IMR-90 (cell line): ENCODE measurements around the gene TTBK2. TPM values are rescaled to one million over a fixed set of nuclear protein-coding genes. Genes with fewer than 3 reads are reported as not detected.

ENCODE experiments used
- ATAC-seq: fragments of 200-7000 bp; cut with Tn5 transposase; 2 replicates; pipeline ENCODE4 v1.9.1; 2020; ENCODE audit warnings: low read depth, mild to moderate bottlenecking, moderate library complexity
- BruUV-seq: library from RNA; stranded (reverse); fragments of 400-500 nt; replicated peaks from 2 replicates; lab custom pipeline; 2021; lab: Mats Ljungman, UMichigan
- CTCF ChIA-PET: fragments of 300-600 bp; formaldehyde crosslinking; extraction: SDS; loops from one replicate; lab custom pipeline; 2021; ENCODE audit warnings: antibody characterized with exemption; lab: Yijun Ruan, JAX
- POLR2A ChIA-PET: fragments of 300-600 bp; sonication (Branson Sonifier 250); formaldehyde crosslinking; loops from one replicate; lab custom pipeline; 2022; ENCODE audit warnings: antibody characterized with exemption; ENCODE audit not compliant: unreplicated experiment; lab: Charles Lee
- DNase-seq: peaks from one replicate; pipeline ENCODE4 v3.0.0; 2013
- H2AFZ ChIP-seq: replicated peaks from 2 replicates; pipeline ENCODE3; 2013; ENCODE audit warnings: low read length, mild to moderate bottlenecking; ENCODE audit not compliant: poor library complexity
- H2AK5ac ChIP-seq: 2 replicates; pipeline ENCODE4 v1.6.1; 2013; ENCODE audit warnings: low read depth, low read length, inconsistent platforms
- H2AK9ac ChIP-seq: replicated peaks from 2 replicates; pipeline ENCODE3; 2013; ENCODE audit warnings: mild to moderate bottlenecking, low read depth, low read length, moderate library complexity; ENCODE audit not compliant: poor library complexity
- H2BK120ac ChIP-seq: 2 replicates; pipeline ENCODE4 v1.6.1; 2013; ENCODE audit warnings: low read depth, low read length, inconsistent platforms
- H2BK15ac ChIP-seq: 3 replicates; pipeline ENCODE4 v1.6.1; 2013; ENCODE audit warnings: low read depth, low read length, inconsistent platforms
- H2BK20ac ChIP-seq: 2 replicates; pipeline ENCODE4 v1.6.1; 2013; ENCODE audit warnings: low read depth, mild to moderate bottlenecking, inconsistent platforms, low read length, moderate library complexity
- H2BK5ac ChIP-seq: 2 replicates; pipeline ENCODE4 v1.6.1; 2013; ENCODE audit warnings: mild to moderate bottlenecking, low read depth, low read length, inconsistent platforms; ENCODE audit not compliant: poor library complexity, severe bottlenecking
- H3K14ac ChIP-seq: replicated peaks from 2 replicates; pipeline ENCODE4 v1.6.1; 2013; ENCODE audit warnings: low read depth, low read length, inconsistent platforms
- H3K18ac ChIP-seq: 2 replicates; pipeline ENCODE4 v1.6.1; 2013; ENCODE audit warnings: low read depth, low read length, control low read depth
- H3K23ac ChIP-seq: 2 replicates; pipeline ENCODE4 v1.6.1; 2013; ENCODE audit warnings: low read depth, low read length, inconsistent platforms
- H3K27ac ChIP-seq: 2 replicates; pipeline ENCODE4 v1.5.1; 2013; ENCODE audit warnings: mild to moderate bottlenecking, control low read depth, low read length; ENCODE audit not compliant: insufficient read depth
- H3K27me3 ChIP-seq: 2 replicates; pipeline ENCODE4 v1.6.1; 2013; ENCODE audit warnings: low read length; ENCODE audit not compliant: control insufficient read depth, insufficient read depth
- H3K36me3 ChIP-seq: 2 replicates; pipeline ENCODE4 v1.6.1; 2013; ENCODE audit warnings: low read length, mixed read lengths; ENCODE audit not compliant: control insufficient read depth, insufficient read depth
- H3K4ac ChIP-seq: 2 replicates; pipeline ENCODE4 v1.6.1; 2013; ENCODE audit warnings: low read depth, low read length, inconsistent platforms
- H3K4me1 ChIP-seq: 2 replicates; pipeline ENCODE4 v1.6.1; 2013; ENCODE audit warnings: low read length, mixed read lengths; ENCODE audit not compliant: control insufficient read depth, insufficient read depth
- H3K4me2 ChIP-seq: 2 replicates; pipeline ENCODE4 v1.6.1; 2013; ENCODE audit warnings: low read depth, mild to moderate bottlenecking, control low read depth, low read length, moderate library complexity
- H3K4me3 ChIP-seq: 2 replicates; pipeline ENCODE4 v1.5.1; 2013; ENCODE audit warnings: low read depth, mild to moderate bottlenecking, control low read depth, low read length, moderate library complexity; ENCODE audit not compliant: insufficient read depth
- H3K56ac ChIP-seq: 2 replicates; pipeline ENCODE4 v1.6.1; 2013; ENCODE audit warnings: low read length, inconsistent platforms; ENCODE audit not compliant: insufficient read depth; ENCODE audit errors: extremely low read depth
- H3K79me1 ChIP-seq, 2 experiments: 2 replicates each; pipeline ENCODE4 v1.6.1; 2013; ENCODE audit warnings: low read length in 2 of 2, inconsistent platforms in 1 of 2, low read depth in 1 of 2
- H3K9ac ChIP-seq: 2 replicates; pipeline ENCODE4 v1.6.1; 2013; ENCODE audit warnings: low read depth, low read length, control low read depth
- H3K9me1 ChIP-seq: 2 replicates; pipeline ENCODE4 v1.6.1; 2013; ENCODE audit warnings: low read length, inconsistent platforms; ENCODE audit not compliant: insufficient read depth
- H3K9me3 ChIP-seq: 2 replicates; pipeline ENCODE4 v1.6.1; 2013; ENCODE audit warnings: low read length; ENCODE audit not compliant: control insufficient read depth, insufficient read depth
- H4K20me1 ChIP-seq: 2 replicates; pipeline ENCODE4 v1.6.1; 2013; ENCODE audit warnings: low read length, inconsistent platforms; ENCODE audit not compliant: insufficient read depth
- H4K5ac ChIP-seq: 2 replicates; pipeline ENCODE4 v1.6.1; 2013; ENCODE audit warnings: mild to moderate bottlenecking, low read depth, low read length, control low read depth
- H4K8ac ChIP-seq, 2 experiments: 2 replicates each; pipeline ENCODE4 v1.6.1; 2013; ENCODE audit warnings: low read depth in 2 of 2, low read length in 2 of 2, control low read depth in 1 of 2, inconsistent platforms in 1 of 2
- H4K91ac ChIP-seq: 2 replicates; pipeline ENCODE4 v1.6.1; 2013; ENCODE audit warnings: low read depth, low read length, inconsistent platforms; ENCODE audit not compliant: insufficient read depth
- CEBPB ChIP-seq: IDR thresholded peaks from 2 replicates; pipeline ENCODE4 v1.6.1; 2012; ENCODE audit warnings: low read depth, low read length, improper control_type of control experiment
- CHD1 ChIP-seq: IDR thresholded peaks from 2 replicates; pipeline ENCODE4 v1.6.1; 2012; ENCODE audit warnings: low read depth, low read length, improper control_type of control experiment
- FOS ChIP-seq: fragments of 150-350 bp; IDR thresholded peaks from 2 replicates; pipeline ENCODE4 v1.6.1; 2016; ENCODE audit warnings: low read depth, low read length
- MAFK ChIP-seq: IDR thresholded peaks from 2 replicates; pipeline ENCODE4 v1.6.1; 2012; ENCODE audit warnings: low read depth, low read length, improper control_type of control experiment
- MAZ ChIP-seq: IDR thresholded peaks from 2 replicates; pipeline ENCODE4 v1.6.1; 2012; ENCODE audit warnings: low read depth, mild to moderate bottlenecking, low read length, improper control_type of control experiment, moderate library complexity, borderline replicate concordance
- MXI1 ChIP-seq: IDR thresholded peaks from 2 replicates; pipeline ENCODE4 v1.6.1; 2012; ENCODE audit warnings: low read depth, mild to moderate bottlenecking, low read length, moderate library complexity, borderline replicate concordance
- NFE2L2 ChIP-seq: fragments of 150-350 bp; IDR thresholded peaks from 2 replicates; pipeline ENCODE4 v1.6.1; 2016; ENCODE audit warnings: low read depth, mild to moderate bottlenecking, low read length
- POLR2A ChIP-seq: IDR thresholded peaks from 2 replicates; pipeline ENCODE4 v1.6.1; 2012; ENCODE audit warnings: mild to moderate bottlenecking, low read depth, low read length
- RAD21 ChIP-seq: IDR thresholded peaks from 2 replicates; pipeline ENCODE4 v1.6.1; 2012; ENCODE audit warnings: low read length, improper control_type of control experiment
- RCOR1 ChIP-seq: IDR thresholded peaks from 2 replicates; pipeline ENCODE4 v1.6.1; 2012; ENCODE audit warnings: mild to moderate bottlenecking, low read length, improper control_type of control experiment; ENCODE audit not compliant: insufficient replicate concordance
- WGBS, 2 experiments: methylation state at CpG; one replicate each; pipeline versions ENCODE4 v1.1.5 to v1.1.7; 2013; ENCODE audit warnings: missing lambda C conversion rate in 2 of 2; ENCODE audit not compliant: insufficient read length in 1 of 2; ENCODE audit errors: extremely low coverage in 2 of 2; 5-methylcytosine and 5-hydroxymethylcytosine counted together
- dilution Hi-C: fragments of 300-500 bp; cut with HindIII; formaldehyde crosslinking; loops from one replicate; pipeline ENCODE4 v1.14.3; 2018; ENCODE audit warnings: low sequenced_read_pairs; ENCODE audit not compliant: unreplicated experiment
- in situ Hi-C: fragments of 300-500 bp; cut with MboI; formaldehyde crosslinking; loops from 3 replicates; pipeline ENCODE4 v1.14.3; 2019; ENCODE audit warnings: low sequenced_read_pairs, inconsistent platforms, mixed read lengths
- intact Hi-C: fragments of 100-400 bp; cut with micrococcal nuclease; formaldehyde crosslinking; loops from 2 replicates; pipeline ENCODE4 v1.10.0; 2022
- polyA plus RNA-seq, 3 experiments: library from polyadenylated mRNA; depleted of rRNA; stranded (reverse); fragments of >200 nt; gene quantifications; 2 replicates each; pipeline ENCODE4 v1.2.3, GENCODE V29; 2012; ENCODE audit warnings: low replicate concordance in 1 of 3
- total RNA-seq: library from RNA; depleted of rRNA; stranded (reverse); fragments of >200 nt; gene quantifications from 2 replicates; pipeline ENCODE4 v1.2.3, GENCODE V29; 2012
- TF ChIP-seq, protein P1 (sequence below): conservative IDR thresholded peaks from 2 replicates; pipeline ENCODE4 v1.5.1; 2012; ENCODE audit warnings: mild to moderate bottlenecking, low read depth, low read length, improper control_type of control experiment
- TF ChIP-seq, protein P2 (sequence below): fragments of 150-350 bp; IDR thresholded peaks from 2 replicates; pipeline ENCODE4 v1.6.1; 2016; ENCODE audit warnings: low read depth, mild to moderate bottlenecking, low read length, moderate library complexity, borderline replicate concordance

The TTBK2 gene
- total and polyA plus RNA-seq, 2 of the 4 experiments (the other 2 are of a cell fraction), result 2.4 to 3.2 TPM

DNA sequence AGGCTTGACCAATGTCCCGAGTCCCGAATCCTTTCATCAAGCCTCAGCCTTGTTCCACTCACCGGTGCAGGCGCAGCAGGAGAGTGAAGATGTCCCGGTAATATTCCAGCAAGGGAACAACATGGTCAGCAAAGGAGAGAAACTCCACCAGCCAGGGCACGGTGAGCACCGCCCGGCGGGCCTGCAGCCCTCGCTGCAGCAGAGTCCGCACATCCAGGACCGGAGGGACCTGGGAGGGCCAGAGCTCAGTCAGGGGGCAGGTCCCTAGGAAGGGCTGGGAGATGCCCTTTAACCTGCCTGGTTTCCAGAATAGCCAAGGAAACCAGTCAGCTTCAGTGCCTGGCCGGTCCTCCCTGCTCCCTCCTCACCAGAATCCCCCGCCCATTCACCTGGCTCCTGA, 190.0 kb downstream of the TTBK2 start:
- H3K27me3 ChIP-seq, result no peaks in the 10 kb centered on the region
- no TSS peak for BruUV-seq
- no peak overlapping the region for H4K5ac ChIP-seq
- no peak for ATAC-seq
- in situ Hi-C loops (no loop called here), dilution Hi-C loops (no loop called here), intact Hi-C loops (no loop called here)
- no peak overlapping the region for H2BK15ac ChIP-seq
- WGBS, 2 experiments, result 93% methylated on average over 12 of the region's 14 CpGs; no CpG with 5 or more reads in 1 of the 2 experiments
- no peak overlapping the region for H3K23ac ChIP-seq
- H3K18ac ChIP-seq, result no peak overlapping the region
- POLR2A ChIA-PET, result no interaction called here
- H3K27ac ChIP-seq, result no peak overlapping the region
- TF ChIP-seq, protein P1, sequence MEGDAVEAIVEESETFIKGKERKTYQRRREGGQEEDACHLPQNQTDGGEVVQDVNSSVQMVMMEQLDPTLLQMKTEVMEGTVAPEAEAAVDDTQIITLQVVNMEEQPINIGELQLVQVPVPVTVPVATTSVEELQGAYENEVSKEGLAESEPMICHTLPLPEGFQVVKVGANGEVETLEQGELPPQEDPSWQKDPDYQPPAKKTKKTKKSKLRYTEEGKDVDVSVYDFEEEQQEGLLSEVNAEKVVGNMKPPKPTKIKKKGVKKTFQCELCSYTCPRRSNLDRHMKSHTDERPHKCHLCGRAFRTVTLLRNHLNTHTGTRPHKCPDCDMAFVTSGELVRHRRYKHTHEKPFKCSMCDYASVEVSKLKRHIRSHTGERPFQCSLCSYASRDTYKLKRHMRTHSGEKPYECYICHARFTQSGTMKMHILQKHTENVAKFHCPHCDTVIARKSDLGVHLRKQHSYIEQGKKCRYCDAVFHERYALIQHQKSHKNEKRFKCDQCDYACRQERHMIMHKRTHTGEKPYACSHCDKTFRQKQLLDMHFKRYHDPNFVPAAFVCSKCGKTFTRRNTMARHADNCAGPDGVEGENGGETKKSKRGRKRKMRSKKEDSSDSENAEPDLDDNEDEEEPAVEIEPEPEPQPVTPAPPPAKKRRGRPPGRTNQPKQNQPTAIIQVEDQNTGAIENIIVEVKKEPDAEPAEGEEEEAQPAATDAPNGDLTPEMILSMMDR, result no peak
- TF ChIP-seq NFE2L2, result no peak
- TF ChIP-seq POLR2A, result no peak
- no peak for TF ChIP-seq MAFK
- TF ChIP-seq CHD1, result no peak
- no peak for TF ChIP-seq MXI1
- TF ChIP-seq, protein P2, sequence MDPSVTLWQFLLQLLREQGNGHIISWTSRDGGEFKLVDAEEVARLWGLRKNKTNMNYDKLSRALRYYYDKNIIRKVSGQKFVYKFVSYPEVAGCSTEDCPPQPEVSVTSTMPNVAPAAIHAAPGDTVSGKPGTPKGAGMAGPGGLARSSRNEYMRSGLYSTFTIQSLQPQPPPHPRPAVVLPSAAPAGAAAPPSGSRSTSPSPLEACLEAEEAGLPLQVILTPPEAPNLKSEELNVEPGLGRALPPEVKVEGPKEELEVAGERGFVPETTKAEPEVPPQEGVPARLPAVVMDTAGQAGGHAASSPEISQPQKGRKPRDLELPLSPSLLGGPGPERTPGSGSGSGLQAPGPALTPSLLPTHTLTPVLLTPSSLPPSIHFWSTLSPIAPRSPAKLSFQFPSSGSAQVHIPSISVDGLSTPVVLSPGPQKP, result no peak
- no peak for TF ChIP-seq RCOR1
- TF ChIP-seq RAD21, result no peak
- no peak for TF ChIP-seq MAZ
- TF ChIP-seq FOS, result no peak
- TF ChIP-seq CEBPB, result no peak
- H3K9me3 ChIP-seq, result no peaks in the 10 kb centered on the region
- H3K79me1 ChIP-seq, result peaks cover 12 to 14% of the 10 kb centered on the region in 2 experiments
- no peak overlapping the region for H4K8ac ChIP-seq
- H4K20me1 ChIP-seq, result peaks cover 7% of the 10 kb centered on the region; the same call in 1 of the 2 replicates
- H3K4ac ChIP-seq, result no peak overlapping the region
- H2BK20ac ChIP-seq, result no peak overlapping the region
- no peak for DNase-seq
- H4K91ac ChIP-seq, result no peak overlapping the region
- no peak overlapping the region for H3K4me3 ChIP-seq
- no peak overlapping the region for H2AFZ ChIP-seq
- no peak overlapping the region for H2BK5ac ChIP-seq
- H3K14ac ChIP-seq, result no peak overlapping the region
- H3K4me1 ChIP-seq, result no peaks in the 10 kb centered on the region; the same call in 1 of the 2 replicates
- H2BK120ac ChIP-seq, result no peak overlapping the region
- H3K4me2 ChIP-seq, result no peak overlapping the region
- H2AK9ac ChIP-seq, result no peak overlapping the region
- CTCF ChIA-PET, result no interaction called here
- H3K36me3 ChIP-seq, result peaks cover 83% of the 10 kb centered on the region
- H3K56ac ChIP-seq, result no peak overlapping the region
- no peak overlapping the region for H3K9ac ChIP-seq
- H3K9me1 ChIP-seq, result peaks cover 11% of the 10 kb centered on the region; the same call in 1 of the 2 replicates
- no peak overlapping the region for H2AK5ac ChIP-seq
